ENCODE results near the gene MRI1. TPM values are rescaled to one million over a fixed set of nuclear protein-coding genes. Genes with fewer than 3 reads are reported as not detected.

Gene MRI1
- polyA plus RNA-seq, 3 donors: 3.8 to 48.9 (median 4.4) TPM

- intact Hi-C loops (cut with micrococcal nuclease): loop anchor here in 1 of 2 donors (5.0 to 10.0 kb wide), 2 partner anchors 126 to 448 kb away; no protein-coding TSS in a partner anchor
- Histone ChIP-seq H3K9ac (ENCODE audit: insufficient read depth, low read length, poor library complexity, severe bottlenecking) (no peak overlapping the region), H3K36me3 (replicated peaks in 1 of 2; ENCODE audit: control insufficient read depth in 1 of 2, insufficient read depth in 2 of 2, low read length in 2 of 2) (no peaks in the 10 kb centered on the region), H3K4me2 (replicated peaks; ENCODE audit: extremely low read depth, low read length, poor library complexity, severe bottlenecking) (no peak overlapping the region), H2AFZ (ENCODE audit: insufficient read depth, low read depth, low read length, poor library complexity, severe bottlenecking) (no peak overlapping the region), H4K20me1 (ENCODE audit: insufficient read depth, low read length) (no peaks in the 10 kb centered on the region), H3K9me3 (replicated peaks in 1 of 2; ENCODE audit: control insufficient read depth in 1 of 2, insufficient read depth in 1 of 2, low read length in 2 of 2) (no peaks in the 10 kb centered on the region), H3K79me2 (ENCODE audit: insufficient read depth, low read length) (no peaks in the 10 kb centered on the region), H3K27me3 (ENCODE audit: control insufficient read depth in 2 of 2, insufficient read depth in 2 of 2, low read length in 2 of 2) (no peaks in the 10 kb centered on the region), H3K4me1 (ENCODE audit: control insufficient read depth in 1 of 2, insufficient read depth in 2 of 2, low read length in 2 of 2) (peaks cover 0 to 2% of the 10 kb centered on the region in 2 donors), H3K27ac (ENCODE audit: low read depth in 1 of 2, low read length in 2 of 2) (no peak overlapping the region), H3K4me3 (replicated peaks in 1 of 3; ENCODE audit: low read depth in 2 of 3, low read length in 3 of 3) (no peak overlapping the region)
- Mint-ChIP-seq H3K9me3 (no peaks in the 10 kb centered on the region), H3K27ac (no peak overlapping the region), H3K4me3 (no peak overlapping the region), H3K36me3 (no peaks in the 10 kb centered on the region), H3K4me1 (peaks cover 4% of the 10 kb centered on the region), H3K27me3 (ENCODE audit: low read depth in 3 of 3) (peaks cover 1 to 7% (median 3%) of the 10 kb centered on the region in 3 donors)
- 84% methylated on average over 3 of the region's 5 CpGs for WGBS (ENCODE audit: insufficient coverage)
- TF ChIP-seq CTCF (IDR thresholded peaks at IDR 0.05): no peak
- DNase-seq: no peak
Observed at GRCh38 chr19:13723206-13723605, 41.1 kb upstream of the MRI1 start.

GRCh38 chr19:13726323-13726722, 38.0 kb upstream of the MRI1 start:
- no peak for TF ChIP-seq CTCF (IDR thresholded peaks at IDR 0.05)
- no peaks in the 10 kb centered on the region for H3K36me3 Mint-ChIP-seq
- Histone ChIP-seq H3K9me3 (replicated peaks in 1 of 2; ENCODE audit: control insufficient read depth in 1 of 2, insufficient read depth in 1 of 2, low read length in 2 of 2) (no peaks in the 10 kb centered on the region), H3K36me3 (replicated peaks in 1 of 2; ENCODE audit: control insufficient read depth in 1 of 2, insufficient read depth in 2 of 2, low read length in 2 of 2) (no peaks in the 10 kb centered on the region), H3K9ac (ENCODE audit: insufficient read depth, low read length, poor library complexity, severe bottlenecking) (no peak overlapping the region), H3K4me2 (replicated peaks; ENCODE audit: extremely low read depth, low read length, poor library complexity, severe bottlenecking) (no peak overlapping the region), H3K4me1 (ENCODE audit: control insufficient read depth in 1 of 2, insufficient read depth in 2 of 2, low read length in 2 of 2) (peaks cover 29 to 30% of the 10 kb centered on the region in 2 donors), H3K4me3 (replicated peaks in 1 of 3; ENCODE audit: low read depth in 2 of 3, low read length in 3 of 3) (no peak overlapping the region), H3K27me3 (ENCODE audit: control insufficient read depth in 2 of 2, insufficient read depth in 2 of 2, low read length in 2 of 2) (no peaks in the 10 kb centered on the region), H3K27ac (ENCODE audit: low read depth in 1 of 2, low read length in 2 of 2) (no peak overlapping the region), H4K20me1 (ENCODE audit: insufficient read depth, low read length) (no peaks in the 10 kb centered on the region), H2AFZ (ENCODE audit: insufficient read depth, low read depth, low read length, poor library complexity, severe bottlenecking) (no peak overlapping the region), H3K79me2 (ENCODE audit: insufficient read depth, low read length) (no peaks in the 10 kb centered on the region)
- H3K4me3 Mint-ChIP-seq: no peak overlapping the region
- no peak for DNase-seq
- peaks cover 29% of the 10 kb centered on the region for H3K4me1 Mint-ChIP-seq
- no peaks in the 10 kb centered on the region for H3K9me3 Mint-ChIP-seq
- 50% methylated on average over 1 of the region's 5 CpGs for WGBS (ENCODE audit: insufficient coverage)
- no peak overlapping the region for H3K27ac Mint-ChIP-seq
- peaks cover 1 to 4% (median 3%) of the 10 kb centered on the region in 3 donors for H3K27me3 Mint-ChIP-seq (ENCODE audit: low read depth in 3 of 3)
- intact Hi-C loops (cut with micrococcal nuclease): loop anchor here in 1 of 2 donors (10.0 kb wide), 1 partner anchor 452 kb away; no protein-coding TSS in a partner anchor
